Skin epidermis (tissue), 12 donors: ENCODE data around the gene PIP5KL1.
"Not testable (repeated sequence)": the region's sequence is repeated elsewhere in the genome, so short reads cannot be mapped to it uniquely, and the experiment has no call there.

ENCODE experiments used
- H3K27ac ChIP-seq, 21 experiments: fragments of 200-600 bp; sonication (generic) in 11 of 21; one replicate each; pipeline ENCODE4 v1.5.0; 2020; ENCODE audit warnings: mild to moderate bottlenecking in 3 of 21, inconsistent platforms in 2 of 21, moderate library complexity in 2 of 21
- H3K4me3 ChIP-seq, 7 experiments: fragments of 200-600 bp; sonication (generic) in 2 of 7; one replicate each; pipeline ENCODE4 v1.5.0; 2020; ENCODE audit warnings: inconsistent platforms in 2 of 7, mild to moderate bottlenecking in 2 of 7, moderate library complexity in 1 of 7

PIP5KL1 gene

GRCh38 chr9:127883959-127884358 lies 46.6 kb downstream of the PIP5KL1 start:
- no peak overlapping the region for H3K4me3 ChIP-seq
- H3K27ac ChIP-seq: peak overlapping the region in 1 of 21 experiments; percentile 10

- not testable (repeated sequence) for H3K4me3 ChIP-seq, H3K27ac ChIP-seq
These were observed 48.9 kb downstream of the PIP5KL1 start for GRCh38 chr9:127881715-127882114.

GRCh38 chr9:127880143-127880542 lies 50.4 kb downstream of the PIP5KL1 start:
- Histone ChIP-seq H3K27ac (no peak overlapping the region), H3K4me3 (no peak overlapping the region)

- H3K4me3 ChIP-seq: no peak overlapping the region
- peak overlapping the region in 1 of 21 experiments; percentile 83 for H3K27ac ChIP-seq
These were observed 51.8 kb downstream of the PIP5KL1 start for GRCh38 chr9:127878652-127879390.

GRCh38 chr9:127878001-127878651 lies 52.5 kb downstream of the PIP5KL1 start:
- peak overlapping the region in 17 of 21 experiments; percentile 41 to 90 (median 82) for H3K27ac ChIP-seq
- H3K4me3 ChIP-seq: peak overlapping the region; percentile 34 to 60 (median 42)

GRCh38 chr9:127877566-127877998 lies 53.0 kb downstream of the PIP5KL1 start, which contains the start of gene AK1:
AK1 (minus strand) TSS chr9:127877675; CDS start chr9:127874617, 3,058 bp downstream.
- peak within 1 kb of the TSS; percentile 34 to 60 (median 42) for H3K4me3 ChIP-seq
- peak within 1 kb of the TSS in 20 of 21 experiments; percentile 41 to 90 (median 81) for H3K27ac ChIP-seq

- peak overlapping the region; percentile 34 to 60 (median 42) for H3K4me3 ChIP-seq
- H3K27ac ChIP-seq: peak overlapping the region in 20 of 21 experiments; percentile 41 to 90 (median 81)
These were observed 53.6 kb downstream of the PIP5KL1 start for GRCh38 chr9:127876764-127877562.

- peak overlapping the region in 7 of 21 experiments; percentile 14 to 90 (median 80) for H3K27ac ChIP-seq
- peak overlapping the region in 1 of 7 experiments; percentile 42 for H3K4me3 ChIP-seq
These were observed 54.4 kb downstream of the PIP5KL1 start for GRCh38 chr9:127876026-127876763.

- H3K4me3 ChIP-seq: no peak overlapping the region
- H3K27ac ChIP-seq: peak overlapping the region in 11 of 21 experiments; percentile 14 to 90 (median 52)
These were observed 55.1 kb downstream of the PIP5KL1 start for GRCh38 chr9:127875306-127875966.

GRCh38 chr9:127874301-127875221 lies 56.0 kb downstream of the PIP5KL1 start:
- H3K4me3 ChIP-seq: no peak overlapping the region
- peak overlapping the region in 9 of 21 experiments; percentile 41 to 82 (median 56) for H3K27ac ChIP-seq

GRCh38 chr9:127873886-127874285 lies 56.7 kb downstream of the PIP5KL1 start:
- Histone ChIP-seq H3K27ac (peak overlapping the region in 8 of 21 experiments; percentile 28 to 73 (median 52)), H3K4me3 (no peak overlapping the region)

- Histone ChIP-seq H3K4me3 (no peak overlapping the region), H3K27ac (peak overlapping the region in 5 of 21 experiments; percentile 4 to 73 (median 46))
These were observed 57.3 kb downstream of the PIP5KL1 start for GRCh38 chr9:127873223-127873691.

GRCh38 chr9:127872369-127873222 lies 58.0 kb downstream of the PIP5KL1 start:
- H3K4me3 ChIP-seq: no peak overlapping the region
- peak overlapping the region in 1 of 21 experiments; percentile 4 for H3K27ac ChIP-seq

- H3K4me3 ChIP-seq: no peak overlapping the region
These were observed 59.0 kb downstream of the PIP5KL1 start for GRCh38 chr9:127871531-127871930.

GRCh38 chr9:127870887-127871286 lies 59.7 kb downstream of the PIP5KL1 start:
- Histone ChIP-seq H3K4me3 (no peak overlapping the region), H3K27ac (no peak overlapping the region)

More at GRCh38 chr9:127871531-127871930, 59.0 kb downstream of the PIP5KL1 start:
- H3K27ac ChIP-seq: no peak overlapping the region
